ENCODE measurements around the gene CDH23.

DNA sequence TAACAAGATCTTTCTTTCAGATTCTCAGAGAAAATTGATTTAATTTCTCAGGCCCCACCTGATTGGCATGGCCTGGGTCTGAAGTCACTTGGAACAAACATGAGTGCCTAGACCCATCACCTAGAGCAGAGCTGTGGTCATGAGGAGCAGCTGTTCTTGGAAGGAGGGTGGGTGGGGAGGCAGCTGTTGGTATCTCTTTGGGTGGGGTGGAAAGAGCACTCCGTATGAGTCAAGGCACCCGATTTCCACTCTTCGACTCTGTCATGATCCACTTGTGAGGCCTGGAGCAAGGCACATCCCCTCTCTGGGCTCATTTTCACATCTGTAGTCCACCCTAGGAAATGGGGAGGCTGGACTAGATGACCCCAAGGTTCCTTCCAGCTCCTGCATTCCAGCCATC is 166.2 kb downstream of the CDH23 start:
- TF ChIP-seq, protein P1, sequence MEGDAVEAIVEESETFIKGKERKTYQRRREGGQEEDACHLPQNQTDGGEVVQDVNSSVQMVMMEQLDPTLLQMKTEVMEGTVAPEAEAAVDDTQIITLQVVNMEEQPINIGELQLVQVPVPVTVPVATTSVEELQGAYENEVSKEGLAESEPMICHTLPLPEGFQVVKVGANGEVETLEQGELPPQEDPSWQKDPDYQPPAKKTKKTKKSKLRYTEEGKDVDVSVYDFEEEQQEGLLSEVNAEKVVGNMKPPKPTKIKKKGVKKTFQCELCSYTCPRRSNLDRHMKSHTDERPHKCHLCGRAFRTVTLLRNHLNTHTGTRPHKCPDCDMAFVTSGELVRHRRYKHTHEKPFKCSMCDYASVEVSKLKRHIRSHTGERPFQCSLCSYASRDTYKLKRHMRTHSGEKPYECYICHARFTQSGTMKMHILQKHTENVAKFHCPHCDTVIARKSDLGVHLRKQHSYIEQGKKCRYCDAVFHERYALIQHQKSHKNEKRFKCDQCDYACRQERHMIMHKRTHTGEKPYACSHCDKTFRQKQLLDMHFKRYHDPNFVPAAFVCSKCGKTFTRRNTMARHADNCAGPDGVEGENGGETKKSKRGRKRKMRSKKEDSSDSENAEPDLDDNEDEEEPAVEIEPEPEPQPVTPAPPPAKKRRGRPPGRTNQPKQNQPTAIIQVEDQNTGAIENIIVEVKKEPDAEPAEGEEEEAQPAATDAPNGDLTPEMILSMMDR (IDR thresholded peaks at IDR 0.05) = no peak
- TF ChIP-seq ZFX (IDR thresholded peaks at IDR 0.05; ENCODE audit: borderline replicate concordance) = no peak

Data from 22Rv1 (cell line).